A549 (cell line): ENCODE results near the gene LIAS. TPM values are rescaled to one million over a fixed set of nuclear protein-coding genes. Genes with fewer than 3 reads are reported as not detected.

Experiments
- ATAC-seq, 2 experiments: fragments of 200-7000 bp in 1 of 2; fragments of >200 bp in 1 of 2; cut with Nextera tagmentation in 1 of 2; cut with Tn5 transposase in 1 of 2; 3 replicates each; pipeline versions ENCODE4 v1.8.0 to v1.9.1; 2018 to 2020; ENCODE audit warnings: mild to moderate bottlenecking in 1 of 2, moderate library complexity in 1 of 2
- CTCF ChIA-PET: fragments of 300-600 bp; sonication (Branson Sonifier 250); formaldehyde crosslinking; extraction: SDS; loops from one replicate; lab custom pipeline; 2021; ENCODE audit warnings: antibody characterized with exemption, inconsistent platforms; lab: Yijun Ruan, JAX
- POLR2A ChIA-PET: fragments of 350-600 bp; formaldehyde crosslinking; extraction: SDS; loops from one replicate; lab custom pipeline; 2021; ENCODE audit warnings: antibody characterized with exemption, inconsistent platforms; lab: Yijun Ruan, JAX
- DNase-seq, 2 experiments: peaks; one replicate each; pipeline versions ENCODE4 v3.0.0 to v3.0.0-alpha.2; 2011 to 2016; ENCODE audit warnings: low read depth in 1 of 2, low spot score in 1 of 2
- FAIRE-seq: peaks from 2 replicates; lab custom pipeline; 2011; peaks lifted over from hg19 to GRCh38; lab: Jason Lieb, UNC
- H3K27ac ChIP-seq, 2 experiments: fragments of >200 bp; sonication (Bioruptor Twin); formaldehyde crosslinking; 3 replicates each; pipeline ENCODE4 v1.5.1; 2016 to 2017
- H3K4me1 ChIP-seq: fragments of >200 bp; sonication (Bioruptor Twin); formaldehyde crosslinking; 3 replicates; pipeline ENCODE4 v1.6.1; 2016
- H3K4me2 ChIP-seq: fragments of >200 bp; sonication (Bioruptor Twin); formaldehyde crosslinking; 3 replicates; pipeline ENCODE4 v1.6.1; 2016
- H3K4me3 ChIP-seq: fragments of >200 bp; sonication (Bioruptor Twin); formaldehyde crosslinking; 3 replicates; pipeline ENCODE4 v1.5.1; 2016
- H3K9me3 ChIP-seq: fragments of >200 bp; sonication (Bioruptor Twin); formaldehyde crosslinking; 3 replicates; pipeline ENCODE4 v1.6.1; 2016
- ATOH8 ChIP-seq: fragments of 250-450 bp; sonication (Bioruptor Pico); IDR thresholded peaks from 2 replicates; pipeline ENCODE4 v1.5.0; 2020; ENCODE audit warnings: low read depth, mild to moderate bottlenecking, moderate library complexity
- CBX8 ChIP-seq: fragments of 200-600 bp; sonication (generic); IDR thresholded peaks from 2 replicates; pipeline ENCODE4 v1.6.1; 2016
- E2F6 ChIP-seq: IDR thresholded peaks from 2 replicates; pipeline ENCODE4 v1.6.1; 2012; ENCODE audit warnings: low read depth, borderline replicate concordance
- EP300 ChIP-seq, 2 experiments: fragments of >200 bp; sonication (Bioruptor Twin); formaldehyde crosslinking; IDR thresholded peaks; 2 replicates in 1 of 2; 3 replicates in 1 of 2; pipeline ENCODE4 v1.6.1; 2016 to 2017
- ESRRA ChIP-seq: fragments of 150-350 bp; IDR thresholded peaks from 2 replicates; pipeline ENCODE4 v1.6.1; 2014; ENCODE audit warnings: mild to moderate bottlenecking, low read length, borderline replicate concordance
- FOSB ChIP-seq: fragments of 250-450 bp; sonication (Bioruptor Pico); IDR thresholded peaks from 2 replicates; pipeline ENCODE4 v1.5.0; 2020; ENCODE audit warnings: mild to moderate bottlenecking, moderate library complexity
- HDAC2 ChIP-seq: fragments of 200-600 bp; sonication (generic); IDR thresholded peaks from 2 replicates; pipeline ENCODE4 v1.6.1; 2016
- HEYL ChIP-seq: fragments of 250-450 bp; sonication (Bioruptor Pico); IDR thresholded peaks from 2 replicates; pipeline ENCODE4 v1.8.0; 2021; ENCODE audit warnings: mild to moderate bottlenecking, moderate library complexity
- HOXA7 ChIP-seq: fragments of 250-450 bp; sonication (Bioruptor Pico); IDR thresholded peaks from 2 replicates; pipeline ENCODE4 v1.5.0; 2020; ENCODE audit warnings: mild to moderate bottlenecking, moderate library complexity
- JUNB ChIP-seq: fragments of >200 bp; sonication (Bioruptor Twin); formaldehyde crosslinking; IDR thresholded peaks from 2 replicates; pipeline ENCODE4 v1.6.1; 2016
- KDM1A ChIP-seq: fragments of 200-600 bp; sonication (generic); IDR thresholded peaks from 2 replicates; pipeline ENCODE4 v1.6.1; 2016; ENCODE audit warnings: low read depth, mild to moderate bottlenecking
- MAZ ChIP-seq: fragments of 150-350 bp; IDR thresholded peaks from 2 replicates; pipeline ENCODE4 v1.6.1; 2014; ENCODE audit warnings: antibody characterized with exemption, low read depth, low read length, borderline replicate concordance
- MYC ChIP-seq: IDR thresholded peaks from 2 replicates; pipeline ENCODE4 v1.6.1; 2012; ENCODE audit warnings: mild to moderate bottlenecking, inconsistent platforms, low read length, improper control_type of control experiment, borderline replicate concordance
- NPAS2 ChIP-seq: fragments of 250-450 bp; sonication (Bioruptor Pico); IDR thresholded peaks from 2 replicates; pipeline ENCODE4 v1.8.0; 2022; ENCODE audit warnings: mild to moderate bottlenecking, moderate library complexity, borderline replicate concordance
- NR3C1 ChIP-seq: fragments of >200 bp; sonication (Bioruptor Twin); formaldehyde crosslinking; IDR thresholded peaks from 3 replicates; pipeline ENCODE4 v1.6.1; 2017
- PHF8 ChIP-seq: fragments of 200-600 bp; sonication (generic); IDR thresholded peaks from 2 replicates; pipeline ENCODE4 v1.6.1; 2016; ENCODE audit warnings: low read depth, mild to moderate bottlenecking, antibody characterized with exemption, moderate library complexity, borderline replicate concordance
- POLR2A ChIP-seq: IDR thresholded peaks from 2 replicates; pipeline ENCODE4 v1.6.1; 2012; ENCODE audit warnings: mild to moderate bottlenecking, low read length
- POLR2AphosphoS2 ChIP-seq: conservative IDR thresholded peaks from 2 replicates; pipeline ENCODE4 v1.6.1; 2012; ENCODE audit warnings: low read length, improper control_type of control experiment, inconsistent platforms
- RAD21 ChIP-seq, 2 experiments: fragments of >200 bp in 1 of 2; sonication (Bioruptor Twin) in 1 of 2; formaldehyde crosslinking in 1 of 2; IDR thresholded peaks in 1 of 2; conservative IDR thresholded peaks in 1 of 2; 2 replicates in 1 of 2; 3 replicates in 1 of 2; pipeline ENCODE4 v1.6.1; 2012 to 2018; ENCODE audit warnings: inconsistent platforms in 1 of 2
- RARB ChIP-seq: fragments of 250-450 bp; sonication (Bioruptor Pico); IDR thresholded peaks from 2 replicates; pipeline ENCODE4 v1.8.0; 2021; ENCODE audit warnings: mild to moderate bottlenecking, moderate library complexity
- RFX5 ChIP-seq: fragments of 450-650 bp; IDR thresholded peaks from 2 replicates; pipeline ENCODE4 v1.7.1; 2014; ENCODE audit warnings: antibody characterized with exemption, mild to moderate bottlenecking, moderate library complexity
- RNF2 ChIP-seq: fragments of 200-600 bp; sonication (generic); IDR thresholded peaks from 2 replicates; pipeline ENCODE4 v1.6.1; 2016; ENCODE audit warnings: low read depth, mild to moderate bottlenecking, antibody characterized with exemption, moderate library complexity, borderline replicate concordance
- SMC3 ChIP-seq: fragments of >200 bp; sonication (Bioruptor Twin); formaldehyde crosslinking; IDR thresholded peaks from 3 replicates; pipeline ENCODE4 v1.6.1; 2018; ENCODE audit warnings: inconsistent platforms
- ZC3H11A ChIP-seq: fragments of 450-650 bp; IDR thresholded peaks from 2 replicates; pipeline ENCODE4 v1.6.1; 2014; ENCODE audit warnings: antibody characterized with exemption, mild to moderate bottlenecking
- WGBS: methylation state at CpG from one replicate; pipeline ENCODE4 v1.1.6; 2017; ENCODE audit errors: missing lambda C conversion rate; 5-methylcytosine and 5-hydroxymethylcytosine counted together
- polyA plus RNA-seq, 4 experiments: library from polyadenylated mRNA; depleted of rRNA in 3 of 4; stranded (reverse); fragments of >200 nt; fragmentation: RNase III in 1 of 4; extraction: RNeasy Plus Mini Kit Qiagen cat#74134 plus additional on column Dnase treatment in 1 of 4; gene quantifications; 2 replicates in 3 of 4; 3 replicates in 1 of 4; pipeline ENCODE4 v1.2.3, GENCODE V29; 2011 to 2017
- TF ChIP-seq, protein P1 (sequence below): IDR thresholded peaks from 2 replicates; pipeline ENCODE4 v1.6.1; 2012
- TF ChIP-seq, protein P2 (sequence below): fragments of >200 bp; sonication (Bioruptor Twin); formaldehyde crosslinking; IDR thresholded peaks from 3 replicates; pipeline ENCODE4 v1.6.1; 2016

Gene LIAS
- polyA plus RNA-seq, 2 of the 4 experiments (the other 2 are of a cell fraction), result 11.3 to 22.3 TPM

GRCh38 chr4:39446483-39446841 lies 12.4 kb upstream of the LIAS start:
- Histone ChIP-seq H3K4me3 (no peak overlapping the region), H3K27ac (no peak overlapping the region), H3K9me3 (no peaks in the 10 kb centered on the region), H3K4me2 (no peak overlapping the region), H3K4me1 (0 out of 3 replicates have a peak, but pooled peaks cover 4% of the 10 kb centered on the region)
- no peak for FAIRE-seq
- DNase-seq, result no peak
- no peak for TF ChIP-seq HEYL (CRISPR knock-in tag)
- TF ChIP-seq POLR2A, result no peak
- no peak for TF ChIP-seq MAZ
- TF ChIP-seq NPAS2 (CRISPR knock-in tag), result no peak
- TF ChIP-seq HDAC2, result no peak
- TF ChIP-seq ESRRA, result no peak
- TF ChIP-seq SMC3, result no peak
- TF ChIP-seq HOXA7 (CRISPR knock-in tag), result no peak
- no peak for TF ChIP-seq POLR2AphosphoS2
- no peak for TF ChIP-seq FOSB (CRISPR knock-in tag)
- ChIA-PET POLR2A (interaction anchor here (2.6 kb wide), 1 partner anchor 12 kb away, joined by 8 read pairs; the partner anchor contains the start of genes LIAS and RPL9), CTCF (no interaction called here)
- 97% methylated on average over 6 of the region's 20 CpGs for WGBS
- peak; percentile 40 to 51 for ATAC-seq

DNA sequence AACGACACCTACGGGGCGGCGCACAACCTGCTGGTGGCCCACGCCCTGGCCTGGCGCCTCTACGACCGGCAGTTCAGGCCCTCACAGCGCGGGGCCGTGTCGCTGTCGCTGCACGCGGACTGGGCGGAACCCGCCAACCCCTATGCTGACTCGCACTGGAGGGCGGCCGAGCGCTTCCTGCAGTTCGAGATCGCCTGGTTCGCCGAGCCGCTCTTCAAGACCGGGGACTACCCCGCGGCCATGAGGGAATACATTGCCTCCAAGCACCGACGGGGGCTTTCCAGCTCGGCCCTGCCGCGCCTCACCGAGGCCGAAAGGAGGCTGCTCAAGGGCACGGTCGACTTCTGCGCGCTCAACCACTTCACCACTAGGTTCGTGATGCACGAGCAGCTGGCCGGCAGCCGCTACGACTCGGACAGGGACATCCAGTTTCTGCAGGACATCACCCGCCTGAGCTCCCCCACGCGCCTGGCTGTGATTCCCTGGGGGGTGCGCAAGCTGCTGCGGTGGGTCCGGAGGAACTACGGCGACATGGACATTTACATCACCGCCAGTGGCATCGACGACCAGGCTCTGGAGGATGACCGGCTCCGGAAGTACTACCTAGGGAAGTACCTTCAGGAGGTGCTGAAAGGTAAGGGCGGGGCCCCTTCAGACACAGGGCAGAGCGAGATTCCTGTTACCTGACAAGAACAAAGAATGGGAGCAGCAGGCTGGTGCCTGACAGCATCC lies 11.8 kb upstream of the LIAS start:
- TF ChIP-seq ZC3H11A (no peak), POLR2AphosphoS2 (no peak), EP300 (IDR thresholded peaks at IDR 0.05) (no peak), JUNB (no peak), CBX8 (no peak), KDM1A (no peak), NR3C1 (no peak), MYC (no peak), E2F6 (no peak), RARB (CRISPR knock-in tag) (no peak)
- TF ChIP-seq, protein P1, sequence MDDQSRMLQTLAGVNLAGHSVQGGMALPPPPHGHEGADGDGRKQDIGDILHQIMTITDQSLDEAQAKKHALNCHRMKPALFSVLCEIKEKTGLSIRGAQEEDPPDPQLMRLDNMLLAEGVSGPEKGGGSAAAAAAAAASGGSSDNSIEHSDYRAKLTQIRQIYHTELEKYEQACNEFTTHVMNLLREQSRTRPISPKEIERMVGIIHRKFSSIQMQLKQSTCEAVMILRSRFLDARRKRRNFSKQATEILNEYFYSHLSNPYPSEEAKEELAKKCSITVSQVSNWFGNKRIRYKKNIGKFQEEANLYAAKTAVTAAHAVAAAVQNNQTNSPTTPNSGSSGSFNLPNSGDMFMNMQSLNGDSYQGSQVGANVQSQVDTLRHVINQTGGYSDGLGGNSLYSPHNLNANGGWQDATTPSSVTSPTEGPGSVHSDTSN, result no peak
- TF ChIP-seq, protein P2, sequence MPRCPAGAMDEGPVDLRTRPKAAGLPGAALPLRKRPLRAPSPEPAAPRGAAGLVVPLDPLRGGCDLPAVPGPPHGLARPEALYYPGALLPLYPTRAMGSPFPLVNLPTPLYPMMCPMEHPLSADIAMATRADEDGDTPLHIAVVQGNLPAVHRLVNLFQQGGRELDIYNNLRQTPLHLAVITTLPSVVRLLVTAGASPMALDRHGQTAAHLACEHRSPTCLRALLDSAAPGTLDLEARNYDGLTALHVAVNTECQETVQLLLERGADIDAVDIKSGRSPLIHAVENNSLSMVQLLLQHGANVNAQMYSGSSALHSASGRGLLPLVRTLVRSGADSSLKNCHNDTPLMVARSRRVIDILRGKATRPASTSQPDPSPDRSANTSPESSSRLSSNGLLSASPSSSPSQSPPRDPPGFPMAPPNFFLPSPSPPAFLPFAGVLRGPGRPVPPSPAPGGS, result no peak
- WGBS, result 87% methylated on average over 19 of the region's 61 CpGs
- 0 out of 3 replicates have a peak, but pooled peaks cover 6% of the 10 kb centered on the region for H3K4me1 ChIP-seq
- ChIA-PET CTCF (no interaction called here), POLR2A (interaction anchor here (2.6 kb wide), 1 partner anchor 12 kb away, joined by 8 read pairs; the partner anchor contains the start of genes LIAS and RPL9)
- ATAC-seq (peak; percentile 30 to 35; a peak in 5 of 6 replicates), DNase-seq (no peak), FAIRE-seq (no peak)
- H3K4me3 ChIP-seq, result no peak overlapping the region
- no peak overlapping the region for H3K4me2 ChIP-seq
- H3K9me3 ChIP-seq, result no peaks in the 10 kb centered on the region
- H3K27ac ChIP-seq, result no peak overlapping the region

GRCh38 chr4:39450618-39451017 lies 8.2 kb upstream of the LIAS start:
- Histone ChIP-seq H3K27ac (no peak overlapping the region), H3K4me3 (no peak overlapping the region), H3K4me1 (peaks cover 27% of the 10 kb centered on the region; the same call in 2 of the 3 replicates), H3K4me2 (no peak overlapping the region), H3K9me3 (no peaks in the 10 kb centered on the region)
- FAIRE-seq, result no peak
- 83% methylated on average over 2 of the region's 2 CpGs for WGBS
- ChIA-PET POLR2A (interaction anchor here (0.7 to 1.1 kb wide), 2 partner anchors 9 to 23 kb away, joined by 3 to 4 read pairs; partner anchors contain the start of gene LIAS), CTCF (no interaction called here)
- no peak for ATAC-seq
- DNase-seq, result no peak
- TF ChIP-seq FOSB (CRISPR knock-in tag) (no peak), RFX5 (no peak), RNF2 (no peak), ATOH8 (no peak), PHF8 (no peak), RARB (CRISPR knock-in tag) (no peak), RAD21 (conservative IDR thresholded peaks at IDR 0.05 in 1 of 2, IDR thresholded peaks at IDR 0.05 in 1 of 2) (no peak)
- TF ChIP-seq, protein P2, result no peak
